Panc1 (cell line): ENCODE results near the gene TFB1M. TPM values are rescaled to one million over a fixed set of nuclear protein-coding genes. Genes with fewer than 3 reads are reported as not detected.

Experiments
- ATAC-seq: fragments of 200-7000 bp; cut with Tn5 transposase; 2 replicates; pipeline ENCODE4 v1.9.1; 2020; ENCODE audit warnings: mild to moderate bottlenecking, moderate library complexity
- BruUV-seq: library from RNA; stranded (reverse); fragments of 400-500 nt; replicated peaks from 2 replicates; lab custom pipeline; 2021; lab: Mats Ljungman, UMichigan
- CTCF ChIA-PET: fragments of 300-600 bp; sonication (Branson Sonifier 250); formaldehyde crosslinking; loops from one replicate; lab custom pipeline; 2022; ENCODE audit warnings: antibody characterized with exemption; lab: Charles Lee
- POLR2A ChIA-PET: fragments of 300-600 bp; sonication (Branson Sonifier 250); formaldehyde crosslinking; loops from one replicate; lab custom pipeline; 2022; ENCODE audit warnings: antibody characterized with exemption; lab: Charles Lee
- DNase-seq: peaks from one replicate; pipeline ENCODE4 v3.0.0-alpha.2; 2010; ENCODE audit warnings: low read depth, low spot score
- H3K27ac ChIP-seq: 2 replicates; pipeline ENCODE4 v1.5.1; 2011; ENCODE audit warnings: mild to moderate bottlenecking, low read length, inconsistent platforms
- H3K27me3 ChIP-seq: fragments of 200-500 bp; sonication (Bioruptor generic); 2 replicates; pipeline ENCODE4 v1.6.0; 2014; ENCODE audit warnings: low read length, inconsistent platforms; ENCODE audit not compliant: control insufficient read depth, insufficient read depth
- H3K36me3 ChIP-seq: fragments of 200-500 bp; sonication (Bioruptor generic); 2 replicates; pipeline ENCODE4 v1.5.1; 2014; ENCODE audit warnings: inconsistent platforms, mild to moderate bottlenecking, low read length, moderate library complexity; ENCODE audit not compliant: control insufficient read depth, insufficient read depth
- H3K4me1 ChIP-seq: 2 replicates; pipeline ENCODE4 v1.5.1; 2011; ENCODE audit warnings: inconsistent platforms, mild to moderate bottlenecking, low read length, moderate library complexity; ENCODE audit not compliant: control insufficient read depth, insufficient read depth
- H3K4me3 ChIP-seq, 2 experiments: 2 replicates each; pipeline ENCODE4 v1.5.1; 2011 to 2012; ENCODE audit warnings: low read depth in 2 of 2, low read length in 2 of 2, mild to moderate bottlenecking in 2 of 2, inconsistent platforms in 1 of 2, moderate library complexity in 1 of 2
- H3K9me3 ChIP-seq: fragments of 200-500 bp; sonication (Bioruptor generic); 2 replicates; pipeline ENCODE4 v1.5.1; 2014; ENCODE audit warnings: low read depth, mild to moderate bottlenecking, inconsistent platforms, low read length, moderate library complexity; ENCODE audit not compliant: control insufficient read depth, insufficient read depth
- CTCF ChIP-seq: fragments of 450-650 bp; IDR thresholded peaks from 2 replicates; pipeline ENCODE4 v1.5.1; 2017; ENCODE audit warnings: mild to moderate bottlenecking
- POLR2AphosphoS5 ChIP-seq: IDR thresholded peaks from 2 replicates; pipeline ENCODE4 v1.6.1; 2012; ENCODE audit warnings: mild to moderate bottlenecking, low read depth, low read length, moderate library complexity
- REST ChIP-seq, 2 experiments: IDR thresholded peaks; 2 replicates each; pipeline ENCODE4 v1.6.1; 2011 to 2012; ENCODE audit warnings: low read depth in 2 of 2, control low read depth in 1 of 2, low read length in 1 of 2, mild to moderate bottlenecking in 1 of 2, moderate library complexity in 1 of 2; ENCODE audit not compliant: insufficient read depth in 1 of 2
- SIN3A ChIP-seq: IDR thresholded peaks from 2 replicates; pipeline ENCODE4 v1.6.1; 2012; ENCODE audit warnings: low read depth, mild to moderate bottlenecking, low read length, moderate library complexity, borderline replicate concordance; ENCODE audit not compliant: insufficient read depth
- TCF7L2 ChIP-seq: IDR thresholded peaks from 2 replicates; pipeline ENCODE4 v1.6.1; 2011; ENCODE audit warnings: mild to moderate bottlenecking, low read depth, low read length, inconsistent platforms
- in situ Hi-C: cut with HindIII; loops from 2 replicates; pipeline ENCODE4 v1.10.0; 2016; ENCODE audit warnings: low sequenced_read_pairs, low pct_unique_long_range_greater_than_20kb
- intact Hi-C: fragments of 100-400 bp; cut with micrococcal nuclease; formaldehyde crosslinking; loops from one replicate; pipeline ENCODE4 v1.10.0; 2022; ENCODE audit not compliant: unreplicated experiment
- total RNA-seq: library from RNA; stranded (reverse); gene quantifications from one replicate; pipeline ENCODE4 v1.2.1, GENCODE V29; 2021; ENCODE audit not compliant: unreplicated experiment

Gene TFB1M
- total RNA-seq, 1 experiment from 2014 or later: 32.0 TPM

GRCh38 chr6:155311086-155311485 is 3.2 kb downstream of the TFB1M start:
- intact Hi-C loops: loop anchor here (10.0 kb wide), 1 partner anchor 126 kb away; no protein-coding TSS in a partner anchor
- Histone ChIP-seq H3K4me3 (no peak overlapping the region), H3K36me3 (peaks cover 16% of the 10 kb centered on the region), H3K27ac (peak overlapping the region; percentile 19; the same call in 1 of the 2 replicates), H3K27me3 (no peaks in the 10 kb centered on the region), H3K9me3 (no peaks in the 10 kb centered on the region), H3K4me1 (peaks cover 20% of the 10 kb centered on the region)
- ChIA-PET CTCF (no interaction called here), POLR2A (no interaction called here)
- TF ChIP-seq SIN3A (no peak), REST (IDR thresholded peaks at IDR 0.05; ENCODE audit: insufficient read depth in 1 of 2, low read depth in 2 of 2, low read length in 1 of 2) (no peak), TCF7L2 (no peak)
- no peak for DNase-seq
- in situ Hi-C loops: no loop called here
- ATAC-seq: no peak
- no TSS peak for BruUV-seq

GRCh38 chr6:155310596-155310995 is 3.7 kb downstream of the TFB1M start:
- POLR2A ChIA-PET: no interaction called here
- ATAC-seq (no peak), DNase-seq (no peak)
- no peaks in the 10 kb centered on the region for H3K27me3 ChIP-seq
- in situ Hi-C loops (no loop called here), intact Hi-C loops (loop anchor here (10.0 kb wide), 1 partner anchor 126 kb away; no protein-coding TSS in a partner anchor)
- H3K27ac ChIP-seq: 0 out of 2 replicates have a peak overlapping the region, but pooled peaks have one; percentile 19
- H3K4me3 ChIP-seq: no peak overlapping the region
- CTCF ChIA-PET: no interaction called here
- no peak for TF ChIP-seq TCF7L2
- TF ChIP-seq REST (IDR thresholded peaks at IDR 0.05; ENCODE audit: insufficient read depth in 1 of 2, low read depth in 2 of 2, low read length in 1 of 2): no peak
- TF ChIP-seq SIN3A: no peak
- TF ChIP-seq POLR2AphosphoS5: no peak
- no peak for TF ChIP-seq CTCF
- no peaks in the 10 kb centered on the region for H3K9me3 ChIP-seq
- H3K4me1 ChIP-seq: peaks cover 19% of the 10 kb centered on the region
- H3K36me3 ChIP-seq: peaks cover 16% of the 10 kb centered on the region
- BruUV-seq: no TSS peak
